Esophagus muscularis mucosa (tissue), 4 donors: ENCODE data around the gene GAD2.

Source experiments
- CTCF ChIP-seq, 3 experiments: fragments of 200-600 bp in 2 of 3; fragments of 450-650 bp in 1 of 3; sonication (generic) in 2 of 3; IDR thresholded peaks; one replicate each; pipeline ENCODE4 v1.5.1; 2017 to 2019; ENCODE audit warnings: antibody characterized with exemption in 3 of 3, mild to moderate bottlenecking in 2 of 3, moderate library complexity in 1 of 3
- EP300 ChIP-seq: sonication (generic); formaldehyde crosslinking; IDR thresholded peaks from one replicate; pipeline ENCODE4 v1.6.1; 2017; ENCODE audit warnings: antibody characterized with exemption
- POLR2A ChIP-seq: fragments of 450-650 bp; IDR thresholded peaks from one replicate; pipeline ENCODE4 v1.6.1; 2017; ENCODE audit warnings: antibody characterized with exemption, moderate library complexity, mild to moderate bottlenecking, low read depth
- POLR2AphosphoS5 ChIP-seq, 2 donors: sonication (generic); formaldehyde crosslinking; IDR thresholded peaks; one replicate each; pipeline ENCODE4 v1.6.1; 2017; ENCODE audit warnings: antibody characterized with exemption in 2 of 2

GRCh38 chr10:26249681-26250080 is 33.1 kb downstream of the GAD2 start:
- no peak for TF ChIP-seq POLR2AphosphoS5 (IDR thresholded peaks at IDR 0.05)
- TF ChIP-seq CTCF (IDR thresholded peaks at IDR 0.05): no peak
- no peak for TF ChIP-seq EP300
- TF ChIP-seq POLR2A: no peak
